GM11168 (cell line): ENCODE results near the gene TBC1D8.

ENCODE experiments used
- in situ Hi-C: fragments of 300-500 bp; cut with MboI; formaldehyde crosslinking; loops from one replicate; pipeline ENCODE4 v1.12.0; 2022; ENCODE audit warnings: low sequenced_read_pairs; ENCODE audit not compliant: unreplicated experiment

Gene TBC1D8

DNA sequence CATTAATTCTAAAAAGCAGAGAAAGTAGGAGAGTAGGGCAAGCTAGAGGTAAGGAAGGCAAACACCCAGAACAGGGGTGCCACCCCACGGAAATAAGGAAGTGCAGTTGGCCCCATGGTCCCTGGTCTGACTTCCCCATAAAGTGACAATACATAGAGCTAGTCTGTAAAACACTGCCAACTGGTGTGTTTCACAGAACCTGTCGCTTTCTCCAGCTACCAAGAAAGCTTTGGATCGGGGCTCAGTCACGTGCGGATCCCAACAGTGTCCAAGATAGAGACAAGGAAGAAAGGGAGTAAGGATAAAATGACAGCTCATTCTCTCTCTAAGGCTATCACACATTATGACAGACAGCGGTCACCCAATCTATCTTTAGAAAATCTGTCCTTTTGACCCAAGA lies 36.4 kb downstream of the TBC1D8 start:
- in situ Hi-C loops = no loop called here

DNA sequence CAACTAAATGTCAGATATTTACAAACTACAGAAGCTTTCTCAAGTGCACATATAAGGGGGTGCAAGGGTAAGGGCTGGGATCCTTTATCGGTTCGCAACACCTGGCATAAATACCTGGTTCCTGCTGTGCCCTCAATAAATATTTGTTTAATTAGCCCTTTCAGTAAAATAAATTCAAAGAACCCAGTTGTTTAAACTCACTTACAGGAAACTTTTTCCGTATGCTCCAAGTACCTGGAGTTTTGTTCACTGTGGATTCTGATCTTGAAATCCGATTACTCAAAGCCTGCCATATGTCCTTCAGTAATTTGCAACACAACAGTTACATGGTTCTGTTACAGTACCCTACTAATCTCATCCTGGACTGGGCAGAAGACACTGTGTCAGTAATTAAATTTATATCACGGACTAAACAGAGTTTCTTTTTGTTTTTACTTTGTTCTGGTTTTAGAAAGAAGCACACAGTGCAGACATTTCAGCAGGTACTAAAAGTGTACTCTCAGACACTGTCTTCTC lies 36.9 kb downstream of the TBC1D8 start:
- in situ Hi-C loops = no loop called here

DNA sequence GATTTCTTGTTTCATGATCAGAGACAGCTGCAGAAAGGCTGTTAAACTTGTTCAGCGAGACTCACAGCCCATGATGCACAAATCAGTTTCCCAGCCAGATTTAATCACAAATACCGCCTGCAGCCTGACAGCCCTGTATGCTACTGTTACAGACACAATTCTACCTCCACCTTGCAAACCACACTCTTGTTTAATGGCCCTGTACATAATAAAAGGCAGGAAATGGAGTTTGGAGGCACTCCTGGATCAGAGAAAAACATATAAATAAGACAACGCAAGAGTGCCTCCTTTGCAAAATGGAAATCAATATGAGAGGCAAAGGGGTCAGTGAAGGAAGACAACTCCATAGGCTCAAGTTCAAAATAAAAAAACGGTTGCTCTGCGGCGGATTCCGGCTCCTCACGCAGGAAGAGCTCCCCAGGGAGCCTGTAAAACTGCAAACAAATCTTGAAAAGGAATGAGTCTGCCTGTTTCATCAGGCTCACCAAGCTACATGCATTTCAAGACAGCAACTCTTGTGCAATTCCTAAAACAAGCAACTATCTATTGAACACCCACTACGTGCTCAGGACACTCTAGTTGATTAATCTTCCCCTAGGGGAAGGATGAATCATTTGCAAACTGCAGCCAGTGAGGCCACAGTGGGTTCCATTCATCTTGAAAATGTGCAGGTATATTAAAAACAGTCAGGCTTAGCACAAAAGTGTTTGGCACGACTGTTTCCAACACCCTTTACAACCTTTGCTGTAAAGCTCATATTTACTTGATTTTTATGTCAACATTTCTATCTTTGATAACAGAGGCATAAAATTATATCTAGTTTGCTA lies 37.5 kb downstream of the TBC1D8 start:
- in situ Hi-C loops = no loop called here

GRCh38 chr2:101112772-101113157 lies 38.4 kb downstream of the TBC1D8 start:
- in situ Hi-C loops = no loop called here

- in situ Hi-C loops = no loop called here
Observed at GRCh38 chr2:101111917-101112771, 39.0 kb downstream of the TBC1D8 start.

DNA sequence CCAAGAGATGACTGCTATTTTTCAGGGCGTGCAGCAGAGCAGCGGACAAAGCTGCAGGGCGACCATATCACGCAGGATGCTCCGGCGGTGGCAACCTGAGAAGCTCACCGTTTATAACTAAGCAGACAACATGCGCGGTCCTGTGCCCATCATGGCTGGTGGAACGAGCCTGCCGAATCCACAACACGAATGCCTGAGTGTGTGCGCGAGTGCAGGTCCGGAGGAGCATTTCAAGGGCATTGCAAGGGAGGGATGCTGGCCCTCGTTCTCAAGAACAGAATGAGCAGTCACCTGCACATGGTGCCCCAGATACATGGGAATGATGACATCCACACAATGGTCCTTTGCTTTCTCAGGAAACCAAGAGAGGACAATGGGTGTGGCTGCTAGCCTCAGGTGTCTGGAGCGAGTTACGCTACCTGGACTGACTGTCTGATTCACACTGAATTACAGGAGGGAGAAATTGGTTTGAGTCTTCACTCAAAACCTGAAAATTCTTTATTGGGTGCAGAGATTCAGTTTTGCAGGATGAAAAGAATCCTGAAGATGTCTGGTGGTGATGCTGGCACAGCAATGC lies 39.8 kb downstream of the TBC1D8 start:
- in situ Hi-C loops = no loop called here

GRCh38 chr2:101109451-101110118 lies 41.6 kb downstream of the TBC1D8 start:
- in situ Hi-C loops = no loop called here

DNA sequence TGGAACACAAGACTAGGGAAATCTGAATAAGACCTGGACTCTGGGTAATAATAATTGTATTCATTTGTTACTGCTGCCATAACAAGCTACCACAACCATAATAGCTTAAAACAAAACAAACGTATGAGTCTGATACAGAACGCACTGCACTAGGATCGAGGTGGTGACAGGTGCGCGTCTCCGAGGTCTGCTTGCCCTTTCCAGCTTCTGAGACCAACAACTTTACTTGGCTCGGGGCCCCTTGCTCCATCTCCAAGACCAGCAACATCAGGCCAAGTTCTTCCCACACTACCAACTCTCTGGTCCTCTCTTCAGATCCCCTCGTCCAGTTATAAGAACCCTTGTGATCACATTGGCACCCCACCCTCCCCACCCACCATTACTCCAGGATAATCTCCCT lies 42.8 kb downstream of the TBC1D8 start:
- in situ Hi-C loops = no loop called here

DNA sequence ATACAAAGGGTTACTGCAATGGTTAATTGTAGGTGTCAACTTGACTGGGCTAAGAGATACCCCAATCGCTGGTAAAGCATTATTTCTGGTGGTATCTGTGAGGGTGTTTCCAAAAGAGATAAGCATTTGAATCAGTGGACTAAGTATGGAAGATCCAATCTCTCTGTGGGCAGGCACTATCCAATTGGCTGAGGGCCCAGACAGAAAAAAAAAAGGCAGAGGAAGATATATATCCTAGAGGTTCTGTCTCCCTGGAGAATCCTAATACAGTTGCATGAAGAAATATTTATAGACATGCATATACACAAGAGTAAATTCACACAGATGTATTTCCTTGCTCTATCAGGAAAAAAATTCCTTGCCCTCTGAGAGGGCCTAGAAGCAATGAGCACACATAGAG lies 43.9 kb downstream of the TBC1D8 start:
- in situ Hi-C loops = no loop called here

- in situ Hi-C loops = no loop called here
Observed at GRCh38 chr2:101106453-101107181, 44.6 kb downstream of the TBC1D8 start.

- in situ Hi-C loops = no loop called here
Observed at GRCh38 chr2:101105654-101106053, 45.5 kb downstream of the TBC1D8 start.

DNA sequence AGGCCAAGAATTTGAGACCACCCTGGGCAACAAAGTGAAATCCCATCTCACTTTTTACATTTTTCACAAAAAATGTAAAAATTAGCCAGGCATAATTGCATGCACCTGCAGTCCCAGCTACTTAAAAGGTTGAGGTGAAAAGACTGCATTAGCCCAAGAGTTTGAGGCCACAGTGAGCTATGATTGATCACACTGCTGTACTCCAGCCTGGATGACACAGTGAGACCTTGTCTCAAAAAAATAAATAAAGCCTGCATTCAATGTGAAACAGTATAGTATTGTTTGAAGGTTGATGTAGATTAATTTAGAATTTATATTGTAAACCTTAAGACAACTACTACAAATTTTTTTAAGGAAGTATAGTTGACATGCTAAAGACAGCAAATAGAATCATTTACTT lies 53.5 kb downstream of the TBC1D8 start:
- in situ Hi-C loops = no loop called here

- in situ Hi-C loops = no loop called here
Observed at GRCh38 chr2:101096619-101097142, 54.5 kb downstream of the TBC1D8 start.

DNA sequence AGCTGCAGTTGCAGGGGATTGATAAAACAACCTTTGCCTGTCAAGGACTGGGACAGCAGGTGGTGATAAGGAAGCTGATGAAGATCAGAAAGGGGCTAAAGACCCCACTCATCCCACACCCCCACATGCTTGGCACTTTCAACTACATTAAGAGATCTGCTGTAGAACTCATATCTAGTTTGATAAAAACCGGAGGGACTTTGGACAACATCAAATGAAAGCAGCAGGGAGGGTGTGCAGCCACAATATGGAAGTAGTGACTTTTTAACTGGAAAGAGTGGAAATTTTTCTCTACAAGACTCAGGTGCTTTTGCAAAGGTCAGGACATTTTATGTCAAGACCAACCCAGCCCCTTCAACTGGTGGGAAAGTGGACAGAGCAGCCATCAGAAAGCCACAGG lies 56.8 kb downstream of the TBC1D8 start:
- in situ Hi-C loops = no loop called here

GRCh38 chr2:101089942-101090799 lies 61.0 kb downstream of the TBC1D8 start:
- in situ Hi-C loops = no loop called here

DNA sequence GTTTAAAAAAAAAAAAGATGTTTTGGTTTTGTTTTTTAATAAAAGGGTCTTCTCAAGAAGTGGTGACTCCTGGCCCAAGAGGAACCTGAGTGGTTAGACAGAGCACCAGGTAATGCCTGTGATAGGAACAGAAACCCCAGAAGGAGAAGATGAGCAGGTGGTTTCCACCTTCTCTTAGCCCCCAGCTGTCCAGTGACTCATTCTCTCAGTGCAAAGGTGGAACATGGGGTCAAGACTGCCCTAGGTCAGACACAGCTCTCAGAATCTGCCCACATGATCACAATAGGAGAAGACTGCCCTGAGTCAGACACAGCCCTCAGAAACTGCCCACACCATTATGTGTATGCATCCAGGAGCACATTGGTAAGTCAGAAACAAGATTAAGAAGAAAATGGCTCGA lies 61.8 kb downstream of the TBC1D8 start:
- in situ Hi-C loops = no loop called here

- in situ Hi-C loops = no loop called here
Observed at GRCh38 chr2:101087638-101088037, 63.5 kb downstream of the TBC1D8 start.

DNA sequence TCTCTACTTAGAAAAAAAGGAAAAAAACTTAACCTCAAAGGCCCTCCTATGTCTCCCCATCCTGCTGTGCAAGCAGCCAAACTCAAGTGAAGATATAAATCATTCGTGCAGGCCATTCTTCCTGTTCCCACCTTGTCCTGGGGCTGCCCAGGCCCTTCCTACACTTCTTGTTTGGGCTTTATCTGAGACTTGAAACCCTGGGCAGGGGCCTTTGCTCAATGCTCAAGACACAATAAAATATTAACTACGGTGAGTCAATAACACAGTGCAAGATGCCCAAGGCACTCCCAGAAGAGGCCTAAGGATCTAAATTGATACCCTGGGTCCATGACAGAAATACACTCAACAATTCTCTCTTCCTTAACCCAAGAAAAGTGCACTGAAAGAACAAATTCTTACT lies 67.6 kb downstream of the TBC1D8 start:
- in situ Hi-C loops = no loop called here

DNA sequence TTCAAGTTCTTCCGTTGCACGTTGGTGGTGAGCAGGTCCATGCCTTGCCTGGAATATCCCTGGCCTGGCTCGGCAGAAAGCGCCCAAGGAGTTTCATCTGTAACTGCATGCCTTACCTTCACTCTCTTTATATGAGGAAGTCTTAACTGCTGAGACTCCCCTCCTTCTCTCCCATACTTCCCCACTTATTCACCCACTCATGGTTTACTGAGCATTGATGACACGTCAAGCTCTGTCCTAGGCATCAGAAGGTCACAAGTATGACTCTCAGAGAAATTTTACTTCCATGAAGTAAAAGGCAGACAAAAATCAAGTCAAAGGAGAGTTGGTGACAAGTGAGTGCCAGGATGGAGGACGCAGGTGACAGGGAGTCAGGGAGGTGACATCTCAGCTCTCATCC lies 68.2 kb downstream of the TBC1D8 start:
- in situ Hi-C loops = no loop called here
